ENCODE results near the gene PDE7B. TPM values are rescaled to one million over a fixed set of nuclear protein-coding genes. Genes with fewer than 3 reads are reported as not detected.

Gene PDE7B
- total RNA-seq, 2 experiments from 2014 or later = 0.58 to 0.68 TPM

DNA sequence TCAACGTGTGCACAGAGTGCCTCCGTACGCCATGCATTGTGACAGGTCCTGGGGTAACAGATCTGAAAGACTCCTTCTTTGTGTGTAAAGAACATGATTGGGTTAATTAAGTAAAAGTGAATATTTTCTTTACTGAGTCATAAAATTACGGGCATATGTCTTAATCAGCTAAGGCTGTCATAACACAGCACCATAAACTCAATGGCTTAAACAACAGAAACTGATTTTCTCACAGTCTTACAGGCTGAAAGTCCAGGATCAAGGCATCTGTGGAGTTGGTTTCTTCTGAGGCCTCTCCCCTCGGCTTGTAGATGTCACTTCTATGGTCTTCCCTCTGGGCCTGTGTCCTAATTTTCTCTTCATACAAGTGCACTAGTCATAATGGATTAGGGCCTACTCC lies 221.7 kb downstream of the PDE7B start:
- POLR2A ChIA-PET = no interaction called here
- TF ChIP-seq, protein P1, sequence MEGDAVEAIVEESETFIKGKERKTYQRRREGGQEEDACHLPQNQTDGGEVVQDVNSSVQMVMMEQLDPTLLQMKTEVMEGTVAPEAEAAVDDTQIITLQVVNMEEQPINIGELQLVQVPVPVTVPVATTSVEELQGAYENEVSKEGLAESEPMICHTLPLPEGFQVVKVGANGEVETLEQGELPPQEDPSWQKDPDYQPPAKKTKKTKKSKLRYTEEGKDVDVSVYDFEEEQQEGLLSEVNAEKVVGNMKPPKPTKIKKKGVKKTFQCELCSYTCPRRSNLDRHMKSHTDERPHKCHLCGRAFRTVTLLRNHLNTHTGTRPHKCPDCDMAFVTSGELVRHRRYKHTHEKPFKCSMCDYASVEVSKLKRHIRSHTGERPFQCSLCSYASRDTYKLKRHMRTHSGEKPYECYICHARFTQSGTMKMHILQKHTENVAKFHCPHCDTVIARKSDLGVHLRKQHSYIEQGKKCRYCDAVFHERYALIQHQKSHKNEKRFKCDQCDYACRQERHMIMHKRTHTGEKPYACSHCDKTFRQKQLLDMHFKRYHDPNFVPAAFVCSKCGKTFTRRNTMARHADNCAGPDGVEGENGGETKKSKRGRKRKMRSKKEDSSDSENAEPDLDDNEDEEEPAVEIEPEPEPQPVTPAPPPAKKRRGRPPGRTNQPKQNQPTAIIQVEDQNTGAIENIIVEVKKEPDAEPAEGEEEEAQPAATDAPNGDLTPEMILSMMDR (IDR thresholded peaks at IDR 0.05) = no peak
- intact Hi-C loops (cut with micrococcal nuclease) = no loop called here

DNA sequence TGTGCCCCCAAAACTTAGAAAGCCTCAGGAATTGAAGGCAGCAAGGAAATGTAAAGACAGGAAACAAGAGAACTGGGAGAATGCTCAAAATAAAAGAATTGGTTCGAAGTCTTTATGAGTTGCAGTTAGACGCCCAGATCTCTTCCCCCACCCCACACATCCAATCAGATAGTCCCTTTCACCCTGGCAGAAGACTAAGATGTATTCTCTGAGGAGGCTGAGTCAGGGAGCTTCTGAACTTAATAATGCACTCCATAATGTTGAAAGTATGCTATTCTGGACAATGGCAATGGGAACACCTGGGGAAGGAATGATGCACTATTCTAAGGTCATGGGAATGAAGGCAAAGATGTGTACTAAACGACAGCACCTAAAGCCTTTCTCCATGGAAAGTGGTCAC lies 225.0 kb downstream of the PDE7B start:
- no peak for ATAC-seq
- H3K4me3 Mint-ChIP-seq = no peak overlapping the region
- POLR2A ChIA-PET = no interaction called here

More for the DNA sequence above, 221.7 kb downstream of the PDE7B start:
- Mint-ChIP-seq H3K9me3 (no peaks in the 10 kb centered on the region), H3K27me3 (peaks cover 2% of the 10 kb centered on the region), H3K4me1 (ENCODE audit: low read depth) (no peaks in the 10 kb centered on the region), H3K27ac (no peak overlapping the region), H3K4me3 (no peak overlapping the region), H3K36me3 (ENCODE audit: low read depth) (no peaks in the 10 kb centered on the region)
- CTCF ChIA-PET = no interaction called here
- ATAC-seq = no peak
- no peak for DNase-seq

DNA sequence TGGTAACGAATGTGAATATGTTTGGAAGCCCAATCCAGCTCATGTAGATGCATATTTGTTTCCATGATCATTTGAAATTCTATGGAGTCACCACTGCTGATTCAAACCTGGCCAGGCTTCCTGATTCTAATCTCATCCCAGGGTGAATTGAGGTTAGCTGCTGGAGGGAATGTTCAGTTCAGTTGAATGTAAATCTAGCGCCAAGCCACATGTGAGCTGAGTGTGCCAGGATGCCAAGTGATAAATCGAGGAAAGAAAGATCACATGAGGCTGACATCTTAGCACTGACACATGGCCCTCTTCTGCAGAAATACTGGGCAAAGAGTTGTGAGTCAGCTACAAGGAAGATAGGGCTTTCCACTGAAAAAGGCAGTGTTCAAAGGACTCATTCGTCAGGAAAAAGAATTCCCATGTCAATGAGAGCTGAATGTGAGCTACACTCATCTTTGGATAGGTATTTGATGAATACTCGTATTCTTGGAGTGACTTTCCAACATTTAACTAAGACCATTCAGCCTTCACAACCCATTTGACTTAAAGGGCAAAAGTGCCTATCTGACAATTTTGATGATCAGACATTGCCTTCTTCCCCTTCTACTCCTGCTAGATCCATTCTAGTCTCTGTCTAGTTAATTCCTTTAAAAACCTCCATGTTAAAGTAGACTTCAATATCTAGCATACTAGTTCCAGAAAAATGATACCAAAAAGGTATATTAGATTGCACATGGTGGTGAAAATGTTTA lies 226.5 kb downstream of the PDE7B start:
- Mint-ChIP-seq H3K27me3 (peaks cover 2% of the 10 kb centered on the region), H3K4me3 (no peak overlapping the region), H3K36me3 (ENCODE audit: low read depth) (no peaks in the 10 kb centered on the region), H3K4me1 (ENCODE audit: low read depth) (no peaks in the 10 kb centered on the region), H3K27ac (no peak overlapping the region), H3K9me3 (no peaks in the 10 kb centered on the region)
- intact Hi-C loops (cut with micrococcal nuclease) = no loop called here
- ChIA-PET POLR2A (no interaction called here), CTCF (no interaction called here)
- TF ChIP-seq, protein P1 (IDR thresholded peaks at IDR 0.05) = no peak
- DNase-seq (no peak), ATAC-seq (no peak)

More for the DNA sequence above, 225.0 kb downstream of the PDE7B start:
- CTCF ChIA-PET = no interaction called here
- H3K9me3 Mint-ChIP-seq = no peaks in the 10 kb centered on the region
- no peak for DNase-seq
- H3K4me1 Mint-ChIP-seq (ENCODE audit: low read depth) = no peaks in the 10 kb centered on the region
- no peaks in the 10 kb centered on the region for H3K36me3 Mint-ChIP-seq (ENCODE audit: low read depth)
- H3K27me3 Mint-ChIP-seq = peaks cover 2% of the 10 kb centered on the region
- H3K27ac Mint-ChIP-seq = no peak overlapping the region
- intact Hi-C loops (cut with micrococcal nuclease) = no loop called here
- TF ChIP-seq, protein P1 (IDR thresholded peaks at IDR 0.05) = no peak

DNA sequence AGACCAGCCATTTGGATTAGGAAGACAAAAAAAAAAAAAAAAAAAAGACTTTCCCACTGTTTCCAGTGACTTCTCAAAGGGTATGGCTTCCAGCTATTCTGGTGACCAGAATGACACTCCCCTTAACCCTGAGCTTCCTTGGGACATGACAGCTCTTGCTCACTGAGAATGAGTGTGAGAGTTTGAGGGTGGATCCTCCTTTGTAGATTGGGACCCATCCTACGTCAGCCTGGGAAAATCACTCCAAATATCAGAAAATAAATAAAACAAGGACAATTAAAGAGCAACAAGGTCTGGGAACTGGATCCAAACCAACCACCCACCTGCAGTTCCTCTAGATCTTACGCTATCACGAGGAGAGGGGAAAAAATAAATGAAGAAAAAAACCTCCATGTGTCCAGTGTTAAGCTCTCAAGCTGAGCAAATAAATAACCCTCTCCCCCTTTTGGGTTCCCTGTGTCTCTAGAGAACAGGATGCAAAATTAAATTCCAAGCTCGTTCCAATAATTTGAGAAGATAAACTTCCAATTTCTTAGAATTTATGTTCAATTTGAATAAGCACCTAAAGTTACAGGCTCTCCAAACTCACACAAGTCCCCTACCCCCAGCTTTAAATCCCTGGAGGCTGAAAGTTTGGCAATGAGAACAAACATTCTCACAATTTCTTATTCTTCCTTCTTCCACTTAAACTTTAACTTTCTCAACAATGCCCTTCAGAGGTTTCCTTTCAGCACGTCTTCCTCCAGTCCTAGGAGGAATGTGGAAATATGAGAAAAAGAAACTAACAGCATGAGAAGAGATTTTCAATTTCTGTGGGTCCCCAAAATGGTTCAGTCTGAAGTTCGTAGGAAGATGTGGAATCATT lies 228.4 kb downstream of the PDE7B start:
- DNase-seq = no peak
- Mint-ChIP-seq H3K36me3 (ENCODE audit: low read depth) (no peaks in the 10 kb centered on the region), H3K27ac (no peak overlapping the region), H3K27me3 (peaks cover 2% of the 10 kb centered on the region), H3K4me3 (no peak overlapping the region), H3K9me3 (no peaks in the 10 kb centered on the region), H3K4me1 (ENCODE audit: low read depth) (no peaks in the 10 kb centered on the region)
- intact Hi-C loops (cut with micrococcal nuclease) = no loop called here
- CTCF ChIA-PET = no interaction called here
- no peak for ATAC-seq
- TF ChIP-seq, protein P1 (IDR thresholded peaks at IDR 0.05) = no peak
- POLR2A ChIA-PET = interaction anchor here (0.6 kb wide), 1 partner anchor 183 kb away, joined by 3 read pairs; no protein-coding TSS in a partner anchor

DNA sequence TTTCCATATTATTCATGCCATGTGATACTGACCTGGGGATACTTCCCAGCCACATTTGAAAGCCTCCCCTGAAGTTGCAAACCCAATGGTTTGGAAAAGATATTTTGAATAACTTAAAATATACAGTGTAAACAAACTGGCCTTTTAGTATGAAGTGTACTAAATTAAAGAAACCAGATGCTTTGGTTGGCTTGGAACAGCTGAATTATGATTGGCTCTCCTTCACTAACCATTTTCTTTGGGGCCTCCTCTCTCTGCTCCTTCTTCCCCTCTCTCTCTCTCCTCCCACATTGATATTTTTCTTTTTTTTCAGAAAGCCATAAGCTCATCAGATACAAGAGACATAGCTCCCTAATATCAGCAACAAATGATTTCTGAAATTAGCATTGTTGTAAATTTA lies 232.0 kb downstream of the PDE7B start:
- POLR2A ChIA-PET = no interaction called here
- Mint-ChIP-seq H3K27me3 (no peaks in the 10 kb centered on the region), H3K36me3 (ENCODE audit: low read depth) (no peaks in the 10 kb centered on the region), H3K4me3 (no peak overlapping the region), H3K4me1 (ENCODE audit: low read depth) (no peaks in the 10 kb centered on the region), H3K27ac (no peak overlapping the region), H3K9me3 (no peaks in the 10 kb centered on the region)
- no peak for ATAC-seq
- TF ChIP-seq, protein P1 (IDR thresholded peaks at IDR 0.05) = no peak
- intact Hi-C loops (cut with micrococcal nuclease) = no loop called here
- CTCF ChIA-PET = no interaction called here
- no peak for DNase-seq
